Keratinocyte (primary cell): ENCODE results near the gene DNM1.

ENCODE experiments used
- CTCF ChIP-seq, 3 experiments: IDR thresholded peaks in 1 of 3; conservative IDR thresholded peaks in 1 of 3; optimal IDR thresholded peaks in 1 of 3; 2 replicates in 2 of 3; 3 replicates in 1 of 3; pipeline versions ENCODE3 to v1.5.1; 2011; ENCODE audit warnings: low read length in 3 of 3, mild to moderate bottlenecking in 3 of 3, moderate library complexity in 2 of 3, control low read depth in 1 of 3, inconsistent platforms in 1 of 3; ENCODE audit not compliant: insufficient read depth in 2 of 3; ENCODE audit errors: extremely low read depth in 1 of 3
- EZH2 ChIP-seq: IDR thresholded peaks from one replicate; pipeline ENCODE4 v1.6.1; 2012; ENCODE audit warnings: inconsistent platforms, mild to moderate bottlenecking, low read length, moderate library complexity

GRCh38 chr9:128254362-128254761, 51.2 kb downstream of the DNM1 start:
- TF ChIP-seq CTCF (optimal IDR thresholded peaks at IDR 0.05 in 1 of 3, IDR thresholded peaks at IDR 0.05 in 1 of 3, conservative IDR thresholded peaks at IDR 0.05 in 1 of 3; ENCODE audit: extremely low read depth in 1 of 3, insufficient read depth in 2 of 3, low read length in 3 of 3) (no peak), EZH2 (no peak)
